GM10266 (cell line): ENCODE measurements around the gene VAV2.

Source experiments
- DNase-seq: peaks from one replicate; pipeline ENCODE4 v3.0.0; 2012; ENCODE audit errors: extremely low spot score
- CTCF ChIP-seq: IDR thresholded peaks from 2 replicates; pipeline ENCODE4 v1.5.1; 2012; ENCODE audit warnings: mild to moderate bottlenecking, low read depth; ENCODE audit not compliant: control insufficient read depth, insufficient read depth; ENCODE audit errors: missing control alignments

Gene VAV2

GRCh38 chr9:133792721-133793470 is 199.2 kb downstream of the VAV2 start:
- DNase-seq: peak; percentile 89
- peak; percentile 97 for TF ChIP-seq CTCF

GRCh38 chr9:133791735-133792649 is 200.1 kb downstream of the VAV2 start:
- no peak for DNase-seq
- TF ChIP-seq CTCF: no peak

- no peak for DNase-seq
- no peak for TF ChIP-seq CTCF
These were observed 201.1 kb downstream of the VAV2 start for GRCh38 chr9:133791069-133791468.

GRCh38 chr9:133789778-133790177 is 202.3 kb downstream of the VAV2 start:
- no peak for TF ChIP-seq CTCF
- DNase-seq: no peak

- no peak for DNase-seq
- no peak for TF ChIP-seq CTCF
These were observed 203.1 kb downstream of the VAV2 start for GRCh38 chr9:133788819-133789717.

GRCh38 chr9:133788045-133788818 is 203.9 kb downstream of the VAV2 start:
- no peak for TF ChIP-seq CTCF
- DNase-seq: no peak
